Breast epithelium (tissue), 3 donors: ENCODE measurements around the gene GP1BB.

Experiments
- CTCF ChIP-seq, 3 donors: fragments of 450-650 bp; IDR thresholded peaks; one replicate each; pipeline ENCODE4 v1.5.1; 2016 to 2017; ENCODE audit warnings: antibody characterized with exemption in 3 of 3, mild to moderate bottlenecking in 3 of 3, moderate library complexity in 3 of 3
- POLR2A ChIP-seq: fragments of 450-650 bp; IDR thresholded peaks from one replicate; pipeline ENCODE4 v1.6.1; 2016; ENCODE audit warnings: antibody characterized with exemption, mild to moderate bottlenecking, moderate library complexity

GRCh38 chr22:19717181-19717580 lies 6.2 kb upstream of the GP1BB start:
- TF ChIP-seq CTCF (IDR thresholded peaks at IDR 0.05) (no peak), POLR2A (no peak)
